HG03159 (cell line): ENCODE results near the gene RASSF4.
A peak's percentile ranks its signal among the peaks of the same experiment; 100 is the strongest.

Experiments
- ATAC-seq: cut with Tn5 transposase; IDR thresholded peaks from one replicate; pipeline ENCODE4 v1.9.1; 2021; ENCODE audit warnings: mild to moderate bottlenecking, moderate library complexity; ENCODE audit not compliant: unreplicated experiment

RASSF4 gene

GRCh38 chr10:44974082-44974627, 14.6 kb downstream of the RASSF4 start:
- ATAC-seq: no peak

GRCh38 chr10:44974628-44975430, 15.2 kb downstream of the RASSF4 start:
- peak; percentile 78 for ATAC-seq

GRCh38 chr10:44975431-44976331, 16.1 kb downstream of the RASSF4 start:
- ATAC-seq: no peak

- ATAC-seq: no peak
These were observed 17.0 kb downstream of the RASSF4 start for GRCh38 chr10:44976352-44977198.

DNA sequence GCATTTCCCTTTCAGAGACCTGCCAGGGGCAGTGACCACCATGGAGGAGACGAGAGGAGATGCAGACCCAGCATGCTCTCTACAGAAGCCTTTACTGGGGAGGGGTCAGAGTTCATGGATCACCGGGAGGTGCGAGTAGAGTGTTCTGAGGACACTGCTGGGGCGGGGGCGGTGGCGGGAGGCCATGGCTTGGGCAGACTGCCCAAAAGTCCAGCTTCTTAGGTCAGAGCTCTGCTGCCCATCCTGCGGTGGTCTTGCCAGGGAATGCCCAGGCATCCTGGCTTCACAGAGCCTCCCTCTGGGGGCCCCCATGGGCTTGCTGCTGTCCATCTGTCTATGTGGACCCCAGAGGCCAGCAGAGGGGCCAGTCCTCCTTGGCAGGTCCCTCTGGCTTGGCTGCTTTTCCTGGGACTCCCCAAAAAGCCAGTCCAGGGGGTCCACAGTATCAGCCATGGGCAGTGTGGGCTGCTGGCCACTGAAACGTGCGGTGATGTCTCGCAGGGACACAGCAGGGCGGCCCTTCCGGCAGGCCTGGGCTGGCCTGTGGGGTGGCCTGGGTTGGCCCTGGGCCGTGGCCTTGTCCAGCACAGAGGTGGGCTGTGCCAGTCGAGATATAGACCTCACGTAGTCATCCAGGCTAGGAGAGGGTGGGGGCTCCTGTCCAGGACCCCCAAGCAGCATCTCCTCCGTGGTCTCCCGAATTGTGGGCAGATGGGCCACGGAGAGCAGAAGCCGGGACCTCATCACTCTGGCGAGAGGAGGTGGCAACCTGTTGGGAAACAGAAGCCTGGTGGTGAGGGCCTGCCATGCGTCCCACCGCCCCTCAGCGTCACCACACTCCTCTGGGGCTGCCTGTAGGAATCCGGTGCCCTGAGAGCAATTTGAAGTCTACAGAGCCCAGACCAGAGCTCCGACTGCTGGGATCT, 17.9 kb downstream of the RASSF4 start:
- no peak for ATAC-seq

DNA sequence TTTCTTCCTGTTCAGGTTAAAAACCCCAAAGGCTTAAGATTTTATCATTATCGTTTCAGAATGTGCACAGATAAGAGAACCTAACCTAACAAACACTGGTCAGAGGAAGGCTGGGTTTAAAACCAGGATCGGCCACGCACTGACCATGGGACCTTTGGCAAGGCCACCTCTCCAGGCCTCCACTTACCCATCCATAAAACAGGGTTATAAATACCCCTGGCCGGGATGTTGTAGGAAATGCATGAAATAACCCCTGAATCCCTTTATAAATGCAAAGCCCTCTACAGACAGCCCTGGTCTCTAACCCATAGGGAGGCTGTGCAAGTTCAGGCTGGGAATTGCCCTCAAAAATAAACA, 18.6 kb downstream of the RASSF4 start:
- no peak for ATAC-seq

GRCh38 chr10:44978570-44979280, 19.1 kb downstream of the RASSF4 start, which contains the start of gene DEPP1:
TSS of gene DEPP1 (minus strand) at chr10:44978809. CDS start at chr10:44978030, 779 bp downstream.
- no peak for ATAC-seq

DNA sequence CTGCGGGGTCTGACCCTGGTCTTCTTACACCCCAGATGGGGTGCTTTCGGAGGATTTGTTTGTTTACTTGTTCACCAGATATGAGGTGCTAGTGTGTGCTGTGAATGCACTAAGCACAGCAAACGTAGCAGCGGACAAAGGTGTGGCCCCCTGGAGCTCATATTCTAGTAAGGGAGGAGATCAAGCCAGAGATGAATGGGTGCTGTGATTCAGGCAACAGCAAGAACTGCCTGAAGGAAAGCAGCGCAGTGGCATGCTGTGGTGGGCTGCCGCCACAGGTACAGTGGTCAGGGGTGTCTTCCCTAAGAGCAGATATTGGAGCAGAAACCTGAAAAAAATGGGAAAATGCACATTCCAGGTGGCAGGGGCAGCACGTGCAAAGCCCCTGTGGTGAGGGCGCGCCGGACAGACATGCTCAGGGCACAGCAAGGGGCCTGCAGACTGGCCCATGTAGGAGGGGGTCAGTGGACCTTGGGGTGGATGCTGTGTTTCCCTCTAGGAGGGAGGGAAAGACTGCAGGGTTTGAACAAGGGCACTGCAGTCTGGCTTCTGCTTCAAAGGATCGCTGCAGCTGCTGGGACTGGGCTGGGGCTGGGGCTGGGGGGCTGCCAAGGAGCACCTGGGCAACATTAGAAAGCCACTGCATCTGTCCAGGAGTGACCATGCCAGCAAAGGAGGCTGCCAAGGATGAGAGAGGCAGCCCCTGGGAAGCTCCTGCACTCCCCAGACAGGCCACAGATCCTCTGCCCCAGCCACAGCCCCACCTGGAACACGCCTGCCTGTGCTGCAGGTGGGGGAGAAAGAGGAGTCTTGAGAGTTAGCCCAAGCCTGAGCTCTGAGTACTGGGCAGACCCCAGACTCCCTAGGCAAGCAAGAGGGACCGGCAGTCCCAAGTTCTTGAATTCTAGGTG, 19.9 kb downstream of the RASSF4 start:
- no peak for ATAC-seq

- ATAC-seq: no peak
These were observed 20.9 kb downstream of the RASSF4 start for GRCh38 chr10:44980309-44981171.

GRCh38 chr10:44981172-44982113, 21.8 kb downstream of the RASSF4 start:
- peak; percentile 67 for ATAC-seq

- ATAC-seq: no peak
These were observed 22.5 kb downstream of the RASSF4 start for GRCh38 chr10:44982114-44982460.

DNA sequence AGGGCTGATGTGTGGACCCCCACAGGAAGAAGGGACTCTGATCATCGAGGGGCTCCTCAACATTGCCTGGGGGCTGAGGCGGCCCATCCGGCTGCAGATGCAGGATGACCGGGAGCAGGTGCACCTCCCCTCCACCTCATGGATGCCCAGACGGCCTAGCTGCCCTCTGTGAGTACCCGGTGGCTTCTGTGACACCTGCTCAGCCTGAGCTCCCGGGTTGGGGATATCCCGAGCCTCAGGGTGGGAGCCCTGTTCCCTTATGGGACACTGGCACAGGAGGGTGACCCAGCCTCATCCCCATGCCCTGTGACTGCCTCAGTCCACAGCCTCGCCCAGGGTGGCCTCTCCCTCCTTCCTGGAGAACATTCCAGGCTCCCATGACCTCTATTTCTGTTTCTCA, 22.9 kb downstream of the RASSF4 start:
- ATAC-seq: no peak

- no peak for ATAC-seq
These were observed 23.7 kb downstream of the RASSF4 start for GRCh38 chr10:44983066-44983894.

DNA sequence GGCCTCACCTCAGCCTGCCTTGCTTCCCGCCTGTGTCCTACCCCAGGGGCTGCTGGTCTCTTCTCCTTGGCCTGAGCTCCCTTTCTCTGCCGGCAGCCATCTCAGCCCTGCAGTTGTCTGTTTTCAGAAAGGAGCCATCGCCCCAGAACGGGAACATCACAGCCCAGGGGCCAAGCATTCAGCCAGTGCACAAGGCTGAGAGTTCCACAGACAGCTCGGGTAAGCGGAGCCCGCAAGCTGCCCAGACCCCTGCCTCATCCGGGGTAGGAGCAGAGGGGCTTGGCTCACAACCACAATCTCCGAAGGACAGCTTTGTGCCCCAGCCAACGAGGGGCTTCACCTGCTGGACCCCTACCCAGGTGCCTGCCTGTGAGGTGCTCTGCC, 24.3 kb downstream of the RASSF4 start:
- ATAC-seq: no peak

- ATAC-seq: no peak
These were observed 25.1 kb downstream of the RASSF4 start for GRCh38 chr10:44984671-44985101.
